Osteoblast (primary cell): ENCODE measurements around the gene RRP1. TPM values are rescaled to one million over a fixed set of nuclear protein-coding genes. Genes with fewer than 3 reads are reported as not detected.

ENCODE experiments used
- DNase-seq: peaks from one replicate; pipeline ENCODE4 v3.0.0; 2011; ENCODE audit warnings: low spot score, mixed read lengths; ENCODE audit not compliant: insufficient read length; ENCODE audit errors: missing footprints
- H2AFZ ChIP-seq: 2 replicates; pipeline ENCODE4 v1.6.0; 2011; ENCODE audit warnings: mild to moderate bottlenecking, low read length
- H3K27ac ChIP-seq: 2 replicates; pipeline ENCODE4 v1.5.1; 2011; ENCODE audit warnings: mild to moderate bottlenecking, low read depth, low read length, moderate library complexity
- H3K27me3 ChIP-seq: 2 replicates; pipeline ENCODE4 v1.6.0; 2012; ENCODE audit warnings: mild to moderate bottlenecking, control low read depth, inconsistent platforms, low read length, moderate library complexity; ENCODE audit not compliant: insufficient read depth
- H3K36me3 ChIP-seq: 2 replicates; pipeline ENCODE4 v1.5.1; 2011; ENCODE audit warnings: mild to moderate bottlenecking, low read length, control low read depth, moderate library complexity; ENCODE audit not compliant: insufficient read depth
- H3K4me1 ChIP-seq: 2 replicates; pipeline ENCODE4 v1.5.1; 2011; ENCODE audit warnings: mild to moderate bottlenecking, low read length, control low read depth, moderate library complexity; ENCODE audit not compliant: insufficient read depth
- H3K4me2 ChIP-seq: 2 replicates; pipeline ENCODE4 v1.6.0; 2011; ENCODE audit warnings: mild to moderate bottlenecking, low read length; ENCODE audit not compliant: insufficient read depth
- H3K4me3 ChIP-seq: fragments of 200-600 bp; sonication (generic); 3 replicates; pipeline ENCODE4 v1.5.1; 2012; ENCODE audit warnings: mild to moderate bottlenecking, low read length, inconsistent platforms; ENCODE audit not compliant: insufficient read depth
- H3K79me2 ChIP-seq: 2 replicates; pipeline ENCODE4 v1.6.0; 2012; ENCODE audit warnings: mild to moderate bottlenecking, low read length, control low read depth, inconsistent platforms; ENCODE audit not compliant: insufficient read depth
- H3K9me3 ChIP-seq: 2 replicates; pipeline ENCODE4 v1.5.1; 2011; ENCODE audit warnings: low read depth, low read length, control low read depth
- H4K20me1 ChIP-seq: 2 replicates; pipeline ENCODE4 v1.6.0; 2012; ENCODE audit warnings: mild to moderate bottlenecking, low read length, control low read depth; ENCODE audit not compliant: insufficient read depth
- total RNA-seq: library from RNA; depleted of rRNA; stranded (reverse); fragments of >200 nt; gene quantifications from 2 replicates; pipeline ENCODE4 v1.2.3, GENCODE V29; 2012
- TF ChIP-seq, protein P1 (sequence below): IDR thresholded peaks from 2 replicates; pipeline ENCODE4 v1.5.1; 2011; ENCODE audit warnings: mild to moderate bottlenecking, low read depth, low read length, moderate library complexity; ENCODE audit errors: extremely low read depth

RRP1 gene
- total RNA-seq, 1 donor, result 18.5 TPM

DNA sequence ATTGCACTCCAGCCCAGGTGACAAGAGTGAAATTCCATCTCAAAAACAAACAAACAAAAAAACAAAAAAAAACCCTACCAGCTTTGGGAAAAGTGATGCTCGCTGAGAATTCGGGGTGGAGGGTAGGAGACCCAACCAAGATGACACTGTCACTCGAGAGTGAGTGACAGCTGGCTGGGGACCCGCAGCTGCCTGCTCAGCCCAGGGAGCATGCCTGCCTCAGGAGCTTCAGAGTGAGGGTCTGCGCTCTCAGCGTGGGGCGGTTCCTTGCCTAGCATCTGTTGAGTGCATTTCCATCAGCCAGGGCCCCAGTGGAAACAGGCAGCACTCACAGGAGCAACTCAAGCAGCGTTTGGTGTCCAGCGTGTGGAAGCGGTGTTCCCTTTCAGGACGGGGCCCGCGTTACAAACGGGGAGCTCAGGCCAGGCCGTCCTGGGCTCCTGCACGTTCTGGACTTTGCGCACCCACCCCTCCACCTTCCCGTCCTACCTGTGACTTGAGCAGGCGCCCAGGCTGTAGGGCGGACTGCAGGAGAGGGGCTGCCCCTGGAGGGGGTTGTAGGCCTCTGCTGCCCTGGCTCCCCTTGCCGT is 19.2 kb upstream of the RRP1 start:
- H3K4me1 ChIP-seq, result peaks cover 8% of the 10 kb centered on the region
- no peak overlapping the region for H3K4me3 ChIP-seq
- H3K36me3 ChIP-seq, result peaks cover 12% of the 10 kb centered on the region
- H2AFZ ChIP-seq, result no peak overlapping the region
- peaks cover 19% of the 10 kb centered on the region for H3K79me2 ChIP-seq
- no peak overlapping the region for H3K4me2 ChIP-seq
- no peak for DNase-seq
- H3K27me3 ChIP-seq, result no peaks in the 10 kb centered on the region
- TF ChIP-seq, protein P1, sequence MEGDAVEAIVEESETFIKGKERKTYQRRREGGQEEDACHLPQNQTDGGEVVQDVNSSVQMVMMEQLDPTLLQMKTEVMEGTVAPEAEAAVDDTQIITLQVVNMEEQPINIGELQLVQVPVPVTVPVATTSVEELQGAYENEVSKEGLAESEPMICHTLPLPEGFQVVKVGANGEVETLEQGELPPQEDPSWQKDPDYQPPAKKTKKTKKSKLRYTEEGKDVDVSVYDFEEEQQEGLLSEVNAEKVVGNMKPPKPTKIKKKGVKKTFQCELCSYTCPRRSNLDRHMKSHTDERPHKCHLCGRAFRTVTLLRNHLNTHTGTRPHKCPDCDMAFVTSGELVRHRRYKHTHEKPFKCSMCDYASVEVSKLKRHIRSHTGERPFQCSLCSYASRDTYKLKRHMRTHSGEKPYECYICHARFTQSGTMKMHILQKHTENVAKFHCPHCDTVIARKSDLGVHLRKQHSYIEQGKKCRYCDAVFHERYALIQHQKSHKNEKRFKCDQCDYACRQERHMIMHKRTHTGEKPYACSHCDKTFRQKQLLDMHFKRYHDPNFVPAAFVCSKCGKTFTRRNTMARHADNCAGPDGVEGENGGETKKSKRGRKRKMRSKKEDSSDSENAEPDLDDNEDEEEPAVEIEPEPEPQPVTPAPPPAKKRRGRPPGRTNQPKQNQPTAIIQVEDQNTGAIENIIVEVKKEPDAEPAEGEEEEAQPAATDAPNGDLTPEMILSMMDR, result no peak
- H3K27ac ChIP-seq, result no peak overlapping the region
- H3K9me3 ChIP-seq, result no peaks in the 10 kb centered on the region
- peaks cover 6% of the 10 kb centered on the region for H4K20me1 ChIP-seq

DNA sequence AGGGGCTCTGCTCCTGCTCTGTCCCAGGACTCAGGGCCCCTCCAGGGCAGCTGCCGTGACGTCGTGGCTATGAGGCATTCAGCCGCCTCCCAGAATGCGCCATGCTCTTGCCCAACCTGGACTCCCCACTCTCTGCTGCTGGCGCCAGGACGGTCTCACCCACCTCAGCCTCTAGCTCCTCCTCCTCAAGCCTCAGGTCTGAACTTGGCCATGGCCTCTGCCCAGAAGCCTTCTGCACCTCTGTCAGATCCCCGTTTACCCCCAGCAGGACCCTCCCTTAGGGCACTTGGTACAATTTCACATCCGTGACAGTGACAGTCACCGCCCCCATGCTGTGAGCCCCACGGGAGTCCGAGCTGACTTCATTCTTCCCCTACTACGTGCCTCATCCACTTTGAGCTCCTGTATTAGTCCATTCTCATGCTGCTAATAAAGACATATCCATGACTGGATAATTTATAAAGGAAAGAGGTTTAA is 18.1 kb upstream of the RRP1 start:
- Histone ChIP-seq H3K27ac (no peak overlapping the region), H3K79me2 (peaks cover 29% of the 10 kb centered on the region), H3K4me1 (peaks cover 14% of the 10 kb centered on the region), H3K36me3 (peaks cover 12% of the 10 kb centered on the region), H3K4me2 (no peak overlapping the region), H2AFZ (no peak overlapping the region), H3K4me3 (no peak overlapping the region), H4K20me1 (peaks cover 10% of the 10 kb centered on the region), H3K27me3 (no peaks in the 10 kb centered on the region), H3K9me3 (no peaks in the 10 kb centered on the region)
- DNase-seq, result no peak
- TF ChIP-seq, protein P1, result no peak

DNA sequence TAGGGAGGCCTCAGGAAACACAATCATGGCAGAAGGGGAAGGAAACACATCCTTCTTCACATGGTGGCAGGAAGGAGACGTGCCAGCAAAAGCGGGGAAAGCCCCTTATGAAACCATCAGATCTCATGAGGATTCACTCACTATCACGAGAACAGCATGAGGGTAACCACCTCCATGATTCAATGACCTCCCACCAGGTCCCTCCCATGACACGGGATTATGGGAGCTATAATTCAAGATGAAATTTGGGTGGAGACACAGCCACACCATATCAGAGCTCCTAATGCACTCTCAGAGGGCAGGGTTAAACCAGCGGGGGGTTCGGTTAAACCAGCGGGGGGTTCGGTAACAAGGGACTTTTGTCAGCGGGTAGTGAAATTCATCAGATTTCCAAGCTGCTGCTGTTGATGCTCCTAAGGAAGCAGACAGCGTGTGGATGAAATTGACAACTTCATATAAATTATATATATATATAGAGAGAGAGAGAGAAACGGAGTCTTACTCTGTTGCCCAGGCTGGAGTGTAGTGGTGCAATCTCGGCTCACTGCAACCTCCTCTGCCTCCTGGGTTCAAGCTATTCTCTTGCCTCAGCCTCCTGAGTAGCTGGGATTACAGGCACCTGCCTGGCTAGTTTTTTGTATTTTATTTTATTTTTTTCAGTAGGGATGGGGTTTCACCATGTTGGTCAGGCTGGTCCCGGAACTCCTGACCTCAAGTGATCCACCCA is 17.5 kb upstream of the RRP1 start:
- Histone ChIP-seq H3K4me1 (peaks cover 14% of the 10 kb centered on the region), H3K9me3 (no peaks in the 10 kb centered on the region), H4K20me1 (peaks cover 10% of the 10 kb centered on the region), H3K4me2 (no peak overlapping the region), H3K27me3 (no peaks in the 10 kb centered on the region), H3K36me3 (peaks cover 12% of the 10 kb centered on the region), H3K27ac (no peak overlapping the region), H2AFZ (no peak overlapping the region), H3K4me3 (no peak overlapping the region), H3K79me2 (peaks cover 29% of the 10 kb centered on the region)
- no peak for DNase-seq
- TF ChIP-seq, protein P1, result no peak

DNA sequence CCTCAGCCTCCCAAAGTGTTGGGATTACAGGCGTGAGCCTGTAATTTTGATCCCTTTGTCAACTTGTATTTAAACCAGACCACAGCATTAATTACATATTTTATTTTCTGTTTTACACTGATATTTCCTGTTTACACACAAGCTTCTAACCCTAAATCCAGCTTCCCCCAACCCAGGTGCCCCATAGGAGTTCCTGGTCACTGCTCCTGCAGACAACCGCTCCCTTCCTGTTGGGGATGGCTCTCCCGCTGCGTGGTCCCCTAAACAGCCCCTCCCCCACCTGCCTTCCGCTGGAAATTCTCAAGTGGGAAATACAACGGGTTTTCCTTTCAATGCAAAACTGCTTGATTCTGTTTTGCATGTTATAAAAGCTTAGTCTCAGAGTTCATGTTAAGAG is 17.0 kb upstream of the RRP1 start:
- H3K9me3 ChIP-seq, result no peaks in the 10 kb centered on the region
- TF ChIP-seq, protein P1, result no peak
- no peak overlapping the region for H2AFZ ChIP-seq
- DNase-seq, result no peak
- H3K36me3 ChIP-seq, result peaks cover 12% of the 10 kb centered on the region
- H3K79me2 ChIP-seq, result peaks cover 29% of the 10 kb centered on the region
- H3K4me1 ChIP-seq, result peaks cover 14% of the 10 kb centered on the region
- H3K27ac ChIP-seq, result no peak overlapping the region
- no peak overlapping the region for H3K4me2 ChIP-seq
- H4K20me1 ChIP-seq, result peaks cover 10% of the 10 kb centered on the region
- no peak overlapping the region for H3K4me3 ChIP-seq
- no peaks in the 10 kb centered on the region for H3K27me3 ChIP-seq
